IMR-90 (cell line): Measurements from ENCODE around the gene BLVRA. TPM values are rescaled to one million over a fixed set of nuclear protein-coding genes. Genes with fewer than 3 reads are reported as not detected.

Experiments
- ATAC-seq: fragments of 200-7000 bp; cut with Tn5 transposase; 2 replicates; pipeline ENCODE4 v1.9.1; 2020; ENCODE audit warnings: low read depth, mild to moderate bottlenecking, moderate library complexity
- BruUV-seq: library from RNA; stranded (reverse); fragments of 400-500 nt; replicated peaks from 2 replicates; lab custom pipeline; 2021; lab: Mats Ljungman, UMichigan
- CTCF ChIA-PET: fragments of 300-600 bp; formaldehyde crosslinking; extraction: SDS; loops from one replicate; lab custom pipeline; 2021; ENCODE audit warnings: antibody characterized with exemption; lab: Yijun Ruan, JAX
- POLR2A ChIA-PET: fragments of 300-600 bp; sonication (Branson Sonifier 250); formaldehyde crosslinking; loops from one replicate; lab custom pipeline; 2022; ENCODE audit warnings: antibody characterized with exemption; ENCODE audit not compliant: unreplicated experiment; lab: Charles Lee
- DNase-seq: peaks from one replicate; pipeline ENCODE4 v3.0.0; 2013
- H2AFZ ChIP-seq: replicated peaks from 2 replicates; pipeline ENCODE3; 2013; ENCODE audit warnings: low read length, mild to moderate bottlenecking; ENCODE audit not compliant: poor library complexity
- H2AK5ac ChIP-seq: 2 replicates; pipeline ENCODE4 v1.6.1; 2013; ENCODE audit warnings: low read depth, low read length, inconsistent platforms
- H2AK9ac ChIP-seq: replicated peaks from 2 replicates; pipeline ENCODE3; 2013; ENCODE audit warnings: mild to moderate bottlenecking, low read depth, low read length, moderate library complexity; ENCODE audit not compliant: poor library complexity
- H2BK120ac ChIP-seq: 2 replicates; pipeline ENCODE4 v1.6.1; 2013; ENCODE audit warnings: low read depth, low read length, inconsistent platforms
- H2BK15ac ChIP-seq: 3 replicates; pipeline ENCODE4 v1.6.1; 2013; ENCODE audit warnings: low read depth, low read length, inconsistent platforms
- H2BK20ac ChIP-seq: 2 replicates; pipeline ENCODE4 v1.6.1; 2013; ENCODE audit warnings: low read depth, mild to moderate bottlenecking, inconsistent platforms, low read length, moderate library complexity
- H2BK5ac ChIP-seq: 2 replicates; pipeline ENCODE4 v1.6.1; 2013; ENCODE audit warnings: mild to moderate bottlenecking, low read depth, low read length, inconsistent platforms; ENCODE audit not compliant: poor library complexity, severe bottlenecking
- H3K14ac ChIP-seq: replicated peaks from 2 replicates; pipeline ENCODE4 v1.6.1; 2013; ENCODE audit warnings: low read depth, low read length, inconsistent platforms
- H3K18ac ChIP-seq: 2 replicates; pipeline ENCODE4 v1.6.1; 2013; ENCODE audit warnings: low read depth, low read length, control low read depth
- H3K23ac ChIP-seq: 2 replicates; pipeline ENCODE4 v1.6.1; 2013; ENCODE audit warnings: low read depth, low read length, inconsistent platforms
- H3K27ac ChIP-seq: 2 replicates; pipeline ENCODE4 v1.5.1; 2013; ENCODE audit warnings: mild to moderate bottlenecking, control low read depth, low read length; ENCODE audit not compliant: insufficient read depth
- H3K27me3 ChIP-seq: 2 replicates; pipeline ENCODE4 v1.6.1; 2013; ENCODE audit warnings: low read length; ENCODE audit not compliant: control insufficient read depth, insufficient read depth
- H3K36me3 ChIP-seq: 2 replicates; pipeline ENCODE4 v1.6.1; 2013; ENCODE audit warnings: low read length, mixed read lengths; ENCODE audit not compliant: control insufficient read depth, insufficient read depth
- H3K4ac ChIP-seq: 2 replicates; pipeline ENCODE4 v1.6.1; 2013; ENCODE audit warnings: low read depth, low read length, inconsistent platforms
- H3K4me1 ChIP-seq: 2 replicates; pipeline ENCODE4 v1.6.1; 2013; ENCODE audit warnings: low read length, mixed read lengths; ENCODE audit not compliant: control insufficient read depth, insufficient read depth
- H3K4me2 ChIP-seq: 2 replicates; pipeline ENCODE4 v1.6.1; 2013; ENCODE audit warnings: low read depth, mild to moderate bottlenecking, control low read depth, low read length, moderate library complexity
- H3K4me3 ChIP-seq: 2 replicates; pipeline ENCODE4 v1.5.1; 2013; ENCODE audit warnings: low read depth, mild to moderate bottlenecking, control low read depth, low read length, moderate library complexity; ENCODE audit not compliant: insufficient read depth
- H3K56ac ChIP-seq: 2 replicates; pipeline ENCODE4 v1.6.1; 2013; ENCODE audit warnings: low read length, inconsistent platforms; ENCODE audit not compliant: insufficient read depth; ENCODE audit errors: extremely low read depth
- H3K79me1 ChIP-seq, 2 experiments: 2 replicates each; pipeline ENCODE4 v1.6.1; 2013; ENCODE audit warnings: low read length in 2 of 2, inconsistent platforms in 1 of 2, low read depth in 1 of 2
- H3K9ac ChIP-seq: 2 replicates; pipeline ENCODE4 v1.6.1; 2013; ENCODE audit warnings: low read depth, low read length, control low read depth
- H3K9me1 ChIP-seq: 2 replicates; pipeline ENCODE4 v1.6.1; 2013; ENCODE audit warnings: low read length, inconsistent platforms; ENCODE audit not compliant: insufficient read depth
- H3K9me3 ChIP-seq: 2 replicates; pipeline ENCODE4 v1.6.1; 2013; ENCODE audit warnings: low read length; ENCODE audit not compliant: control insufficient read depth, insufficient read depth
- H4K20me1 ChIP-seq: 2 replicates; pipeline ENCODE4 v1.6.1; 2013; ENCODE audit warnings: low read length, inconsistent platforms; ENCODE audit not compliant: insufficient read depth
- H4K5ac ChIP-seq: 2 replicates; pipeline ENCODE4 v1.6.1; 2013; ENCODE audit warnings: mild to moderate bottlenecking, low read depth, low read length, control low read depth
- H4K8ac ChIP-seq, 2 experiments: 2 replicates each; pipeline ENCODE4 v1.6.1; 2013; ENCODE audit warnings: low read depth in 2 of 2, low read length in 2 of 2, control low read depth in 1 of 2, inconsistent platforms in 1 of 2
- H4K91ac ChIP-seq: 2 replicates; pipeline ENCODE4 v1.6.1; 2013; ENCODE audit warnings: low read depth, low read length, inconsistent platforms; ENCODE audit not compliant: insufficient read depth
- CEBPB ChIP-seq: IDR thresholded peaks from 2 replicates; pipeline ENCODE4 v1.6.1; 2012; ENCODE audit warnings: low read depth, low read length, improper control_type of control experiment
- CHD1 ChIP-seq: IDR thresholded peaks from 2 replicates; pipeline ENCODE4 v1.6.1; 2012; ENCODE audit warnings: low read depth, low read length, improper control_type of control experiment
- CTCF ChIP-seq: conservative IDR thresholded peaks from 2 replicates; pipeline ENCODE4 v1.5.1; 2012; ENCODE audit warnings: mild to moderate bottlenecking, low read depth, low read length, improper control_type of control experiment
- FOS ChIP-seq: fragments of 150-350 bp; IDR thresholded peaks from 2 replicates; pipeline ENCODE4 v1.6.1; 2016; ENCODE audit warnings: low read depth, low read length
- MAZ ChIP-seq: IDR thresholded peaks from 2 replicates; pipeline ENCODE4 v1.6.1; 2012; ENCODE audit warnings: low read depth, mild to moderate bottlenecking, low read length, improper control_type of control experiment, moderate library complexity, borderline replicate concordance
- NFE2L2 ChIP-seq: fragments of 150-350 bp; IDR thresholded peaks from 2 replicates; pipeline ENCODE4 v1.6.1; 2016; ENCODE audit warnings: low read depth, mild to moderate bottlenecking, low read length
- RCOR1 ChIP-seq: IDR thresholded peaks from 2 replicates; pipeline ENCODE4 v1.6.1; 2012; ENCODE audit warnings: mild to moderate bottlenecking, low read length, improper control_type of control experiment; ENCODE audit not compliant: insufficient replicate concordance
- RFX5 ChIP-seq: IDR thresholded peaks from 2 replicates; pipeline ENCODE4 v1.8.0; 2012; ENCODE audit warnings: low read depth, mild to moderate bottlenecking, low read length, moderate library complexity
- SMC3 ChIP-seq: fragments of 150-350 bp; IDR thresholded peaks from 2 replicates; pipeline ENCODE4 v1.6.1; 2016; ENCODE audit warnings: low read depth, mild to moderate bottlenecking, antibody characterized with exemption, low read length, moderate library complexity
- WGBS, 2 experiments: methylation state at CpG; one replicate each; pipeline versions ENCODE4 v1.1.5 to v1.1.7; 2013; ENCODE audit warnings: missing lambda C conversion rate in 2 of 2; ENCODE audit not compliant: insufficient read length in 1 of 2; ENCODE audit errors: extremely low coverage in 2 of 2; 5-methylcytosine and 5-hydroxymethylcytosine counted together
- dilution Hi-C: fragments of 300-500 bp; cut with HindIII; formaldehyde crosslinking; loops from one replicate; pipeline ENCODE4 v1.14.3; 2018; ENCODE audit warnings: low sequenced_read_pairs; ENCODE audit not compliant: unreplicated experiment
- in situ Hi-C: fragments of 300-500 bp; cut with MboI; formaldehyde crosslinking; loops from 3 replicates; pipeline ENCODE4 v1.14.3; 2019; ENCODE audit warnings: low sequenced_read_pairs, inconsistent platforms, mixed read lengths
- intact Hi-C: fragments of 100-400 bp; cut with micrococcal nuclease; formaldehyde crosslinking; loops from 2 replicates; pipeline ENCODE4 v1.10.0; 2022
- polyA plus RNA-seq, 3 experiments: library from polyadenylated mRNA; depleted of rRNA; stranded (reverse); fragments of >200 nt; gene quantifications; 2 replicates each; pipeline ENCODE4 v1.2.3, GENCODE V29; 2012; ENCODE audit warnings: low replicate concordance in 1 of 3
- total RNA-seq: library from RNA; depleted of rRNA; stranded (reverse); fragments of >200 nt; gene quantifications from 2 replicates; pipeline ENCODE4 v1.2.3, GENCODE V29; 2012

Gene BLVRA
- total and polyA plus RNA-seq, 2 of the 4 experiments (the other 2 are of a cell fraction) = 32.3 to 47.1 TPM

- Histone ChIP-seq H3K4me3 (no peak overlapping the region), H3K9ac (no peak overlapping the region), H3K18ac (no peak overlapping the region), H3K27ac (no peak overlapping the region), H3K4ac (no peak overlapping the region), H2BK120ac (no peak overlapping the region), H3K4me1 (peaks cover 4% of the 10 kb centered on the region; the same call in 1 of the 2 replicates), H2AK9ac (no peak overlapping the region), H3K9me1 (0 out of 2 replicates have a peak, but pooled peaks cover under 1% of the 10 kb centered on the region), H3K56ac (no peak overlapping the region), H3K36me3 (no peaks in the 10 kb centered on the region), H2BK5ac (no peak overlapping the region), H3K27me3 (peaks cover 17% of the 10 kb centered on the region), H2AK5ac (no peak overlapping the region), H3K14ac (no peak overlapping the region), H2BK15ac (no peak overlapping the region), H4K20me1 (no peaks in the 10 kb centered on the region), H2BK20ac (no peak overlapping the region), H4K8ac (no peak overlapping the region), H3K79me1 (no peaks in the 10 kb centered on the region), H2AFZ (no peak overlapping the region), H4K91ac (no peak overlapping the region), H3K23ac (no peak overlapping the region), H3K4me2 (no peak overlapping the region), H3K9me3 (no peaks in the 10 kb centered on the region), H4K5ac (no peak overlapping the region; the same call in 1 of the 2 replicates)
- ChIA-PET POLR2A (interaction anchor here (0.5 kb wide), 1 partner anchor 88 kb away, joined by 3 read pairs; no protein-coding TSS in a partner anchor), CTCF (interaction anchor here (0.8 to 1.1 kb wide), 2 partner anchors 9 to 16 kb away, joined by 3 read pairs; partner anchors contain the start of gene BLVRA)
- intact Hi-C loops (no loop called here), in situ Hi-C loops (no loop called here), dilution Hi-C loops (no loop called here)
- DNase-seq (no peak), ATAC-seq (no peak)
- TF ChIP-seq CEBPB (no peak), CHD1 (no peak), RFX5 (no peak), CTCF (no peak), RCOR1 (no peak), NFE2L2 (no peak), MAZ (no peak), FOS (no peak), SMC3 (no peak)
- BruUV-seq = no TSS peak
- no CpG with 5 or more reads among the region's 5 CpGs for WGBS, 2 experiments
Measured at GRCh38 chr7:43749383-43749940, 9.0 kb upstream of the BLVRA start.
